AG10803 (cell line): ENCODE measurements around the gene CXCL16.

Source experiments
- DNase-seq: peaks from one replicate; pipeline ENCODE4 v3.0.0; 2010; ENCODE audit warnings: low read depth
- H3K4me3 ChIP-seq: 2 replicates; pipeline ENCODE4 v1.5.1; 2011; ENCODE audit warnings: mild to moderate bottlenecking, low read length, control low read depth
- CTCF ChIP-seq: conservative IDR thresholded peaks from 2 replicates; pipeline ENCODE4 v1.5.1; 2011; ENCODE audit warnings: mild to moderate bottlenecking, low read length, control low read depth, inconsistent platforms

CXCL16 gene

GRCh38 chr17:4735876-4736651 lies 3.7 kb downstream of the CXCL16 start:
- no peak overlapping the region for H3K4me3 ChIP-seq
- DNase-seq: peak; percentile 42
- TF ChIP-seq CTCF: no peak

GRCh38 chr17:4734857-4735475 lies 4.8 kb downstream of the CXCL16 start:
- no peak for DNase-seq
- no peak for TF ChIP-seq CTCF
- H3K4me3 ChIP-seq: no peak overlapping the region

- no peak for TF ChIP-seq CTCF
- DNase-seq: no peak
These were observed 6.6 kb downstream of the CXCL16 start for GRCh38 chr17:4733073-4733531.

GRCh38 chr17:4728124-4728523 lies 11.6 kb downstream of the CXCL16 start:
- no peak overlapping the region for H3K4me3 ChIP-seq
- TF ChIP-seq CTCF: no peak
- no peak for DNase-seq

More at GRCh38 chr17:4733073-4733531, 6.6 kb downstream of the CXCL16 start:
- no peak overlapping the region for H3K4me3 ChIP-seq

GRCh38 chr17:4725646-4726310 lies 13.9 kb downstream of the CXCL16 start:
- TF ChIP-seq CTCF: no peak
- no peak for DNase-seq
- no peak overlapping the region for H3K4me3 ChIP-seq

GRCh38 chr17:4724650-4725049 lies 15.1 kb downstream of the CXCL16 start:
- H3K4me3 ChIP-seq: no peak overlapping the region
- no peak for DNase-seq
- no peak for TF ChIP-seq CTCF
